ENCODE data around the gene POP4.
A peak's percentile ranks its signal among the peaks of the same experiment; 100 is the strongest.

GRCh38 chr19:29587518-29587986 lies 18.5 kb upstream of the POP4 start:
- TF ChIP-seq REST (tag by site-specific recombination; IDR thresholded peaks at IDR 0.05) = no peak
- no peak for TF ChIP-seq CTCF (tag by site-specific recombination; IDR thresholded peaks at IDR 0.05)
- no peak for TF ChIP-seq ZNF18 (tag by site-specific recombination; IDR thresholded peaks at IDR 0.05)
- no peak; the same call in 1 of the 2 replicates for TF ChIP-seq ZBTB7A (tag by site-specific recombination; IDR thresholded peaks at IDR 0.05; ENCODE audit: low read depth)
- TF ChIP-seq BCL11A (tag by site-specific recombination; IDR thresholded peaks at IDR 0.05; ENCODE audit: low read depth) = no peak
- TF ChIP-seq ZBTB44 (tag by site-specific recombination; IDR thresholded peaks at IDR 0.05) = peak; percentile 75

All from HEK293 (cell line).